WTC11 (cell line): Measurements from ENCODE around the gene SPDYA. TPM values are rescaled to one million over a fixed set of nuclear protein-coding genes. Genes with fewer than 3 reads are reported as not detected.

Source experiments
- ATAC-seq: fragments of 200-7000 bp; cut with Tn5 transposase; 2 replicates; pipeline ENCODE4 v1.10.0; 2021; ENCODE audit warnings: mild to moderate bottlenecking, moderate library complexity
- CTCF ChIA-PET: fragments of 300-600 bp; sonication (Branson Sonifier 250); formaldehyde crosslinking; loops from one replicate; lab custom pipeline; 2021; ENCODE audit warnings: antibody characterized with exemption; lab: Charles Lee
- POLR2A ChIA-PET: fragments of 350-600 bp; sonication (Branson Sonifier 250); formaldehyde crosslinking; loops from one replicate; lab custom pipeline; 2021; ENCODE audit warnings: antibody characterized with exemption; lab: Charles Lee
- DNase-seq: peaks from one replicate; pipeline ENCODE4 v3.0.0; 2021; ENCODE audit warnings: low spot score
- H3K27ac Mint-ChIP-seq: 2 replicates; pipeline ENCODE4 v1.8.0; 2021; ENCODE audit warnings: mixed read lengths
- H3K27me3 Mint-ChIP-seq: 2 replicates; pipeline ENCODE4 v1.8.0; 2021; ENCODE audit warnings: low read depth, mild to moderate bottlenecking, moderate library complexity, mixed read lengths
- H3K36me3 Mint-ChIP-seq: 2 replicates; pipeline ENCODE4 v1.8.0; 2021; ENCODE audit warnings: mixed read lengths
- H3K4me1 Mint-ChIP-seq: 2 replicates; pipeline ENCODE4 v1.8.0; 2022; ENCODE audit warnings: mixed read lengths
- H3K4me3 Mint-ChIP-seq: 2 replicates; pipeline ENCODE4 v1.8.0; 2021; ENCODE audit warnings: mild to moderate bottlenecking, moderate library complexity, mixed read lengths
- H3K9me3 Mint-ChIP-seq: 2 replicates; pipeline ENCODE4 v1.8.0; 2021; ENCODE audit warnings: mixed read lengths
- ATF1 ChIP-seq: sonication (generic); formaldehyde crosslinking; IDR thresholded peaks from 2 replicates; pipeline ENCODE4 v1.8.1; 2023; ENCODE audit warnings: mild to moderate bottlenecking, moderate library complexity, missing genetic modification reagents
- FOXK1 ChIP-seq: sonication (generic); formaldehyde crosslinking; IDR thresholded peaks from 2 replicates; pipeline ENCODE4 v1.8.0; 2022; ENCODE audit warnings: mild to moderate bottlenecking, moderate library complexity, missing genetic modification reagents
- FOXP1 ChIP-seq: sonication (generic); formaldehyde crosslinking; IDR thresholded peaks from 2 replicates; pipeline ENCODE4 v1.8.0; 2022; ENCODE audit warnings: missing genetic modification reagents, mild to moderate bottlenecking, moderate library complexity, borderline replicate concordance
- HMGXB4 ChIP-seq: sonication (generic); formaldehyde crosslinking; IDR thresholded peaks from 2 replicates; pipeline ENCODE4 v1.8.1; 2023; ENCODE audit warnings: mild to moderate bottlenecking, moderate library complexity, missing genetic modification reagents
- IRF2 ChIP-seq: sonication (generic); formaldehyde crosslinking; IDR thresholded peaks from 2 replicates; pipeline ENCODE4 v1.8.0; 2022; ENCODE audit warnings: low read depth, missing genetic modification reagents, borderline replicate concordance
- MXD4 ChIP-seq: fragments of 250-450 bp; sonication (Bioruptor Pico); IDR thresholded peaks from 2 replicates; pipeline ENCODE4 v1.8.0; 2021; ENCODE audit warnings: mild to moderate bottlenecking, moderate library complexity, borderline replicate concordance
- MYBL2 ChIP-seq: sonication (generic); formaldehyde crosslinking; IDR thresholded peaks from 2 replicates; pipeline ENCODE4 v1.8.1; 2023; ENCODE audit warnings: mild to moderate bottlenecking, moderate library complexity, missing genetic modification reagents
- NFATC4 ChIP-seq: fragments of 250-450 bp; sonication (Bioruptor Pico); IDR thresholded peaks from 2 replicates; pipeline ENCODE4 v1.9.0; 2021; ENCODE audit warnings: mild to moderate bottlenecking
- PREB ChIP-seq: sonication (generic); formaldehyde crosslinking; IDR thresholded peaks from 2 replicates; pipeline ENCODE4 v1.8.1; 2022; ENCODE audit warnings: mild to moderate bottlenecking, missing genetic modification reagents, moderate library complexity, borderline replicate concordance
- SMAD3 ChIP-seq: sonication (generic); formaldehyde crosslinking; IDR thresholded peaks from 2 replicates; pipeline ENCODE4 v1.8.0; 2022; ENCODE audit warnings: missing genetic modification reagents, mild to moderate bottlenecking, borderline replicate concordance
- SMAD4 ChIP-seq: sonication (generic); formaldehyde crosslinking; IDR thresholded peaks from 2 replicates; pipeline ENCODE4 v1.8.0; 2022; ENCODE audit warnings: mild to moderate bottlenecking, missing genetic modification reagents
- TEAD4 ChIP-seq: sonication (generic); formaldehyde crosslinking; IDR thresholded peaks from 2 replicates; pipeline ENCODE4 v1.8.0; 2022; ENCODE audit warnings: mild to moderate bottlenecking, missing genetic modification reagents
- ZNF232 ChIP-seq: sonication (generic); formaldehyde crosslinking; IDR thresholded peaks from 2 replicates; pipeline ENCODE4 v1.8.0; 2022; ENCODE audit warnings: mild to moderate bottlenecking, missing genetic modification reagents
- ZNF281 ChIP-seq: sonication (generic); formaldehyde crosslinking; IDR thresholded peaks from 2 replicates; pipeline ENCODE4 v1.8.0; 2023; ENCODE audit warnings: mild to moderate bottlenecking, missing genetic modification reagents
- ZNF425 ChIP-seq: fragments of 250-450 bp; sonication (Bioruptor Pico); conservative IDR thresholded peaks from 2 replicates; pipeline ENCODE4 v1.9.0; 2021; ENCODE audit warnings: mild to moderate bottlenecking
- ZNF671 ChIP-seq: fragments of 250-450 bp; sonication (Bioruptor Pico); IDR thresholded peaks from 2 replicates; pipeline ENCODE4 v1.8.0; 2021; ENCODE audit warnings: mild to moderate bottlenecking
- total RNA-seq: library from RNA; stranded (reverse); gene quantifications from 3 replicates; pipeline ENCODE4 v1.2.3, GENCODE V29; 2021
- TF ChIP-seq, protein P1 (sequence below): sonication (generic); formaldehyde crosslinking; IDR thresholded peaks from 2 replicates; pipeline ENCODE4 v1.8.0; 2022; ENCODE audit warnings: mild to moderate bottlenecking, missing genetic modification reagents
- TF ChIP-seq, protein P2 (sequence below): sonication (generic); formaldehyde crosslinking; IDR thresholded peaks from 2 replicates; pipeline ENCODE4 v1.8.1; 2023; ENCODE audit warnings: mild to moderate bottlenecking, missing genetic modification reagents, borderline replicate concordance
- TF ChIP-seq, protein P3 (sequence below): fragments of 250-450 bp; sonication (Bioruptor Pico); IDR thresholded peaks from 2 replicates; pipeline ENCODE4 v1.9.0; 2021; ENCODE audit warnings: mild to moderate bottlenecking
- TF ChIP-seq, protein P4 (sequence below): sonication (generic); formaldehyde crosslinking; conservative IDR thresholded peaks from 2 replicates; pipeline ENCODE4 v1.8.1; 2022; ENCODE audit warnings: mild to moderate bottlenecking, missing genetic modification reagents

Gene SPDYA
- total RNA-seq, 1 experiment from 2014 or later = 0.61 TPM

DNA sequence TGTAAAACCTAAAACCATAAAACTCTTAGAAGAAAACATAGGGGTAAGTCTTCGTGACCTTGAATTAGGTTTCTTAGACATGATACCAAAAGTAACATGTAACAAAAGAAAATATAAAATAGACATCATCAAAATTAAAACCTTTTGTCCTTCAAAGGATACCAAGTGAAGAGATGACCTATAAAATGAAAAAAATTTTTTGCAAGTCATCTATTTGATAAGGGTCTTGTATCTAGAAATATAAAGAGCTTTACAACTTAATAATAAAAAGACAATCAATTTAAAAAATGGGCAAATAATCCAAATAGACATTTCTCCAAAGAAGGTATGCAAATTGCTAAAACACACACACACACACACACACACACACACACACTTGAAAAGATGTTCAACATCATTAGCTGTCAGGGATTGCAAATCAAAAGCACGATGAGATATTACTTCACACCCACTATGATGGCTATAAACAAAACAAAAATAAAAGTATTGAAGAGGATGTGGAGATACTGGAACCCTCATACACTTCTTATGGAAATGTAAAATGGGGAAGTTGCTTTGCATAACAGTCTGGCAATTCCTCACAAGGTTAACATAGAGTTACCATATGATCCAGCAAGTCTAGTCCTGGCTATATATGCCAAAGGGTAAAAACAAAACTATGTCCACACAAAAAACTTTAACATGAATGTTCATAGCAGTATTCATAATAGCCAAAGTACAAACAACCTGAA lies 23.3 kb downstream of the SPDYA start:
- Mint-ChIP-seq H3K27ac (no peak overlapping the region), H3K27me3 (no peaks in the 10 kb centered on the region), H3K36me3 (no peaks in the 10 kb centered on the region), H3K4me1 (no peaks in the 10 kb centered on the region), H3K9me3 (0 out of 2 replicates have a peak, but pooled peaks cover 3% of the 10 kb centered on the region), H3K4me3 (no peak overlapping the region)
- TF ChIP-seq, protein P1, sequence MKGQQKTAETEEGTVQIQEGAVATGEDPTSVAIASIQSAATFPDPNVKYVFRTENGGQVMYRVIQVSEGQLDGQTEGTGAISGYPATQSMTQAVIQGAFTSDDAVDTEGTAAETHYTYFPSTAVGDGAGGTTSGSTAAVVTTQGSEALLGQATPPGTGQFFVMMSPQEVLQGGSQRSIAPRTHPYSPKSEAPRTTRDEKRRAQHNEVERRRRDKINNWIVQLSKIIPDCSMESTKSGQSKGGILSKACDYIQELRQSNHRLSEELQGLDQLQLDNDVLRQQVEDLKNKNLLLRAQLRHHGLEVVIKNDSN (CRISPR knock-in tag) = no peak
- TF ChIP-seq, protein P2, sequence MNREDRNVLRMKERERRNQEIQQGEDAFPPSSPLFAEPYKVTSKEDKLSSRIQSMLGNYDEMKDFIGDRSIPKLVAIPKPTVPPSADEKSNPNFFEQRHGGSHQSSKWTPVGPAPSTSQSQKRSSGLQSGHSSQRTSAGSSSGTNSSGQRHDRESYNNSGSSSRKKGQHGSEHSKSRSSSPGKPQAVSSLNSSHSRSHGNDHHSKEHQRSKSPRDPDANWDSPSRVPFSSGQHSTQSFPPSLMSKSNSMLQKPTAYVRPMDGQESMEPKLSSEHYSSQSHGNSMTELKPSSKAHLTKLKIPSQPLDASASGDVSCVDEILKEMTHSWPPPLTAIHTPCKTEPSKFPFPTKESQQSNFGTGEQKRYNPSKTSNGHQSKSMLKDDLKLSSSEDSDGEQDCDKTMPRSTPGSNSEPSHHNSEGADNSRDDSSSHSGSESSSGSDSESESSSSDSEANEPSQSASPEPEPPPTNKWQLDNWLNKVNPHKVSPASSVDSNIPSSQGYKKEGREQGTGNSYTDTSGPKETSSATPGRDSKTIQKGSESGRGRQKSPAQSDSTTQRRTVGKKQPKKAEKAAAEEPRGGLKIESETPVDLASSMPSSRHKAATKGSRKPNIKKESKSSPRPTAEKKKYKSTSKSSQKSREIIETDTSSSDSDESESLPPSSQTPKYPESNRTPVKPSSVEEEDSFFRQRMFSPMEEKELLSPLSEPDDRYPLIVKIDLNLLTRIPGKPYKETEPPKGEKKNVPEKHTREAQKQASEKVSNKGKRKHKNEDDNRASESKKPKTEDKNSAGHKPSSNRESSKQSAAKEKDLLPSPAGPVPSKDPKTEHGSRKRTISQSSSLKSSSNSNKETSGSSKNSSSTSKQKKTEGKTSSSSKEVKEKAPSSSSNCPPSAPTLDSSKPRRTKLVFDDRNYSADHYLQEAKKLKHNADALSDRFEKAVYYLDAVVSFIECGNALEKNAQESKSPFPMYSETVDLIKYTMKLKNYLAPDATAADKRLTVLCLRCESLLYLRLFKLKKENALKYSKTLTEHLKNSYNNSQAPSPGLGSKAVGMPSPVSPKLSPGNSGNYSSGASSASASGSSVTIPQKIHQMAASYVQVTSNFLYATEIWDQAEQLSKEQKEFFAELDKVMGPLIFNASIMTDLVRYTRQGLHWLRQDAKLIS (CRISPR knock-in tag) = no peak
- TF ChIP-seq ZNF425 (no peak), TEAD4 (CRISPR knock-in tag) (no peak), ZNF671 (CRISPR knock-in tag) (no peak), ATF1 (CRISPR knock-in tag) (no peak), SMAD3 (CRISPR knock-in tag) (no peak)
- TF ChIP-seq, protein P3, sequence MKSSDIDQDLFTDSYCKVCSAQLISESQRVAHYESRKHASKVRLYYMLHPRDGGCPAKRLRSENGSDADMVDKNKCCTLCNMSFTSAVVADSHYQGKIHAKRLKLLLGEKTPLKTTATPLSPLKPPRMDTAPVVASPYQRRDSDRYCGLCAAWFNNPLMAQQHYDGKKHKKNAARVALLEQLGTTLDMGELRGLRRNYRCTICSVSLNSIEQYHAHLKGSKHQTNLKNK = no peak
- CTCF ChIA-PET = no interaction called here
- ATAC-seq (no peak), DNase-seq (no peak)
- POLR2A ChIA-PET = no interaction called here

DNA sequence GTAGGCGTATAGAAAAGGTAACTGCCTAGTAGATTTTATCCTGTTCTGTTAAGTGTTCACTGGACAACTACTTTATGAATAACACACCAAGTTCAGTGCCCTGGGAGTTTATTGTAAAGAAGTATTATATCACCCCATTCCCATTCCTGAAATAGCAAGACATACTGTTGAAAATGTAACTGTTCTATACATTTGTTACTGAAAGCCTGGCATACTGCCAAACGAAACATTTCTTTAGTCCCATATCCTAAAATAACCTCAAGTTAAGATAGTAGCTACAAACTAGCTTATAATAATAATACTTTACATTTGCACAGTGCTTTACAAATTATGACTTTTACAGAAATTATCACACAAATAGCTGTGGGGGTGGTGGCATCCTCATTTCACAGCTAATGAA lies 25.1 kb downstream of the SPDYA start:
- ATAC-seq (no peak), DNase-seq (no peak)
- POLR2A ChIA-PET = interaction anchor here (0.6 kb wide), 1 partner anchor 31 kb away, joined by 3 read pairs; no protein-coding TSS in a partner anchor
- 0 out of 2 replicates have a peak, but pooled peaks cover 3% of the 10 kb centered on the region for H3K9me3 Mint-ChIP-seq
- no peak overlapping the region for H3K4me3 Mint-ChIP-seq
- H3K27ac Mint-ChIP-seq = no peak overlapping the region
- no peaks in the 10 kb centered on the region for H3K4me1 Mint-ChIP-seq
- H3K36me3 Mint-ChIP-seq = no peaks in the 10 kb centered on the region
- CTCF ChIA-PET = interaction anchor here (1.1 kb wide), 1 partner anchor 123 kb away, joined by 3 read pairs; no protein-coding TSS in a partner anchor
- H3K27me3 Mint-ChIP-seq = no peaks in the 10 kb centered on the region
- no peak for TF ChIP-seq HMGXB4 (CRISPR knock-in tag)
- TF ChIP-seq SMAD4 (CRISPR knock-in tag) = no peak
- no peak for TF ChIP-seq PREB
- TF ChIP-seq FOXP1 (CRISPR knock-in tag) = no peak
- TF ChIP-seq, protein P4, sequence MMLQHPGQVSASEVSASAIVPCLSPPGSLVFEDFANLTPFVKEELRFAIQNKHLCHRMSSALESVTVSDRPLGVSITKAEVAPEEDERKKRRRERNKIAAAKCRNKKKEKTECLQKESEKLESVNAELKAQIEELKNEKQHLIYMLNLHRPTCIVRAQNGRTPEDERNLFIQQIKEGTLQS (CRISPR knock-in tag) = no peak
- no peak for TF ChIP-seq MYBL2 (CRISPR knock-in tag)
- no peak for TF ChIP-seq NFATC4 (CRISPR knock-in tag)
- TF ChIP-seq ZNF232 (CRISPR knock-in tag) = no peak
- TF ChIP-seq FOXK1 = no peak
- no peak for TF ChIP-seq ZNF281 (CRISPR knock-in tag)
- TF ChIP-seq MXD4 (CRISPR knock-in tag) = no peak
- no peak for TF ChIP-seq IRF2 (CRISPR knock-in tag)
